HG02884 (cell line): ENCODE results near the gene RASGRF1.
"Not testable (repeated sequence)": the region's sequence is repeated elsewhere in the genome, so short reads cannot be mapped to it uniquely, and the experiment has no call there.

ENCODE experiments used
- ATAC-seq: cut with Tn5 transposase; IDR thresholded peaks from one replicate; pipeline ENCODE4 v1.9.1; 2021; ENCODE audit warnings: mild to moderate bottlenecking, moderate library complexity; ENCODE audit not compliant: unreplicated experiment

The RASGRF1 gene

DNA sequence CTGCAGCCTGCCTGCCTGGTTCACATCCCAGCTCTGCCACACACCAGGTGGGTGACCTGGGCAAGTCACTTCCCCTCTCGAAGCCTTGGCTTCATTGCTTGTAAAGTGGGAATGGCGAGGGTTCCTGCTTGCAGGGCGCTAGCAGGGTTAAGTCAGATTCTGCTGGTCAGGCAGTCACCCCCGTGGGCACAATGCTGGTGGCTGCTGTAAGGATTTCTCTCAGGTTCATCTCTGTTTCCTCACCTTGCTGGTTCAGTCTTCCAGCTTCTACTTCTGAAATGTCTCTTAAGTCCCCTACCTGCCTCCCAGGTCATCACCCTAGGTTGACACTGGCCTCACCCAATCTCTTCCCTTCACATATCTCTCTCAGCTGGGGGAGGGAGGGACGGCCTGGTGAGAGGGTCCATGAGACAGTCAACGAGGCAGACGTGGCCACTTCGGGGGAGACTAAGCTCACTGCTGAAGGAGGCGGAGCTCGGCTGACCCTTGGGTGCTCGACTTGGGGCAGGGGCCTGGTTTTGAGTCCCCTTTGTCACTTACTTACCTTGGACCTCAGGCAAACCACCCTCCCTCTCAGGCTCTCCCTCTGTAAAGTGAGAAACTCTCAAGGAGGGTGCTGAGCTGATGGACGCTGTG lies 157.3 kb downstream of the RASGRF1 start:
- ATAC-seq = no peak

DNA sequence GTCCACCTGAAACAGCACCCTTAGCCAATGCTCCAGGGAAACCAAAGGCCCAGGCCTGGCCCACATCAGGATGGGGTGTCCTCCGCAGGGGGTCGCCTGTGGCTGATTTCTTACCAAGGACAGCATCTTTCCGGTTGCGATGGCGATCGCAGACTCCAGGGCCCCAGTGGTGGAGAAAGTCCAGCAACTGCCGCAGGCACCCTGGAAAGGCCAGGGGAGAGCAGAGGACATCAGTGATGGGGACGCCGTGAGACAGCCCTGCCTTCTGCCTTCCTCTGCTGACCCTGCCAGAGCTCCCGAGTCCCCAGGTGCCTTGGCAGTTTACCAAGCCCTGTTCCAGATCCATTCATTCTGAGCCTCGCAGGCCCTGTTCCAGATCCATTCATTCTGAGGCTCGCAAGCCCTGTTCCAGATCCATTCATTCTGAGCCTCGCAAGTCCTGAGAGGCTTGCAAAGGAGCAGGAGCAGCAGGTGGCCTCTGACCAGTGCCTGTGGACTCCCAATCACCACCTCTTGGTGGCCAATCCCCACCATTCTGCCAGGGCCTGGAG lies 158.2 kb downstream of the RASGRF1 start:
- no peak for ATAC-seq

DNA sequence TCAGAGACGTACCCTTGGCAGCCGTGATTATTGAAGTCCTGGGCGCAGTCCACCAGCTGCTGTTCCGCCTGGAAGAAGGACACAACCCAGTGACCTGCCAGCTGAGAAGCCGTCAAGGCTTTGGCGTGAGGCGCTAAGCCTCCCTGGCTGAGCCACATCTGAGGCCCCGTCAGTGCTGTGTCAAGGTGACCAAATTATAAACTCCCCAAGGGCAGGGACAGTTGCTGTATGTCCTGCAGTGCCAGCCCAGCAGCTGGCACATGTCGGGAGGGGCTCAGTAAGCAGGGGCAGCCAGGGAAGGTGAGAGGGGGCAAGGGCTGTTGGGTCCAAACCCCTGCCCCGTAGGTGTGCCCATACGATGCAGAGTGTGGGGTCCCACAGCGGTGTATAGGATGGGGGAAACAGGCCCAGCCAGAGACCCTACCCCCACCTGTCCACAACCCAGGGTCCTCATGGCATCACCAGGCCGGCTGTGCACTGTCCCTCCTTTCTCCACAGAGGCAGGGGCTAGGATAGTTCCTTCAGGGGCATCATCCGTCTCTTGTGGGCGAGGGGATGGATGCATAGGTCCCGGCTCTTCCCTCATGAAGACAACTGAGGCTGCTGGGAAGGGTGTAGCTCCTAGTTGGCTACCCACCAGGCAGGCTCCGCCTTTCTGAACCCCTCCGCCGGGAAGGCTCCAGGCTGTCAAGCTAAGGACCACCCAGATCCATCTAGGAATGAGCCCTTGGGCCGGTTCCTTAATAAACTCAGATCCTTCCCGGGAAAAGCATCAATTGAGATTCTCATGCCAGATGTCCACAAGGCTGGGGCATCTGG lies 158.9 kb downstream of the RASGRF1 start:
- no peak for ATAC-seq

DNA sequence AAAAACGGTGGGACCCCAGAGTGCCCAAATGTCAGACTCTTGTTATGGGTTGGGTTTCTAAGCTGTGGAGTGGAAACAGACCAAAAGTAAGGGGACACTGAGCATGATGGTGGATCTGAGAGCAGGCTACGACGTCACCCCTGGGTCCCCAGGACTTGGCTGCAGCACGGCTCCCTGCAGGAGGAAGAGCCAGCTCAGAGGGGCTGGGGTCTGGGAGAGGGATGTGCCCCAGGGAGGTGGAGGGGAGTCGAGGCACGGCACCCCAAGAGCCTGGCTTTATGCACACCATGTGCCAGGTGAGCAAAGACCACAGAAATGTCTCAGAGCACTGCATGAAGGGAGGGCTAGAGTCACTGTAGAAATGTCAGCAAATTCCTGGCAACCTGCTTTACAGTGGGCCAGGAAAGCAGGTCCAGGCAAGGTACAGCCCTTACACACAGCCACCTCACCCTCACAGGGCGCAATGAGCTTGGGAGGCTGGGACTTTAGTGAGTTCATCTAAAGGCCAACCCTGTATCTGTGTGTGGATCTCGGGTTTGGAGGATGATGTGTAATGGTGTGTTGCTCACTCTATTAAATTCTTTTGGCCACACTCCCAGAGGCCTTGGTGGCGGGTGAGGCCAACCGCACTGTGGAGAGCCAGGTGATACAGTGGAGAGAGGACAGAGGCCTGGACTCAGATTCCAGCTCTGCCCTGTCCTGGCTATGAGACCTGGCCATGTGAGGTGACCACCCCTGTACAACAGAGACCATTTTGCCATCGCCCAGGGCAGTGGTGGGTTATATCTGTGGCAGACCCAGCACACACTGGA lies 159.8 kb downstream of the RASGRF1 start:
- no peak for ATAC-seq

DNA sequence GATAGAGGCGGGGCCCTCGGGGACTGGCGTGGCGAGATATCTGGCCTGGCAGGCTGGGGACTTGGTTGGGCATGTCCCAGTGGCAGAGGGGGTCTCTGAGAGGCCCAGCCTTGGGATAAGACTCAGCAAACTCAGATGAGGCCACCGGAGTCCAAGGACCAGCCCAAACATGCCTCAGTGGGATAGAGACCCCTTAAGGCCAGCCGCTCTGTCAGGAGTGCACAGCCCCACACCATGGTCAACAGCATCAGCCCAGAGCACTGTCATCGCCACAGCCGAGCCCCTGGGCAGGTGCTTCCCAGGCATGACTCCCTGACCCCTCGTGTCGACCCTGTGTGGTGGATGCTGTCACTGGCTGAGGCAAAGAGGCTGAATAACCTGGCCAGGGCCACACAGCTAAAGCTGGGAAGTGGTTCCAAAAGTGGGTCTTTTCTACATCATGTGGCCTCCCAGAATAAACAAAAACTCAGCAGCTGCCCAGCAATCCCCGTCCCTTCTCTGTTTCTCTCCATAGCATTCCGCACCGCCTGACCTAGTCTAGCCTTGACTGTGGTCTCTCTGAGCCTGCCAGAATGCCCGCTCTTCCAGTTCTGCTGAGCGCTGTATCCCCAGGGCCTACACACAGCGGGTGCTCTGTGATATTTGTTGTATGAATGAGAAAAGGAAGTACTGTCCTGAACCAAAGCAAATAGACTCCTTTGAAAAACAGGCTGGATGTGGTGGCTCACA lies 160.9 kb downstream of the RASGRF1 start:
- no peak for ATAC-seq

DNA sequence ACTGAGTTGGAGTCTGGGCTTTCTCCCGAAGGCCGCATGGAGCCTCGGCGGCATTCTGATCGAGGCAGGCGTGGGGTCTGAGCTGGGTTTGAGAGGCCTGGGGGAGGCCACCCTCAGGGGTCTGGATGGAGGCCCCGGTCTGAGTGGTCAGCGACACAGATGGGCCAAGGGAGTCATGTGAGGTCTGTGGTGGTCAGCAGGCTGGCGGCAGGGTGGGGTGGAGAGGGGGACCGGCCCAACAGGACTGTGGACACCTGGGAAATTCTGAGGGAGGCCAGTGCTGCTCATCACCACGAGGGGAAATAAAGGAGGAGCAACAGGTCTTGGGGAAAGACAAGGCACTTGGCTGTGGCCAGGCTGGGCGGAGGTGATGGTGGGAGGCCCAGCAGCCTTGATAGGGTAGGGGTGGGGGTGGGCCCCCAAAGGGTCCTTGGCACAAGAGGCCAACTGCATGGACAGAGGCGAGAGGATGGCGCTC lies 161.9 kb downstream of the RASGRF1 start:
- no peak for ATAC-seq

DNA sequence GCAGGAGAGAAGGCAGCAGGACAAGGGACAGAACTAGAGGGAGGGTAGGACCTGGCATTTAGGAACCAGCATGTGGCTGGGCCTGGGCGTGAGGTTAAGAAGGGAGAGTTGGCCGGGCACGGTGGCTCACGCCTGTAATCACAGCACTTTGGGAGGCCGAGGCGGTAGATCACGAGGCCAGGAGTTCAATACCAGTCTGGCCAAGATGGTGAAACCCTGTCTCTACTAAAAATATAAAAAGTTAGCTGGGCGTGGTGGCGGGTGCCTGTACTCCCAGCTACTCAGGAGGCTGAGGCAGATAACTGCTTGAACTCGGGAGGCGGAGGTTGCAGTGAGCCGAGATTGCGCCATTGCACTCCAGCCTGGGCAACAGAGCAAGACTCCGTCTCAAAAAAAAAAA lies 162.4 kb downstream of the RASGRF1 start:
- not testable (repeated sequence) for ATAC-seq

DNA sequence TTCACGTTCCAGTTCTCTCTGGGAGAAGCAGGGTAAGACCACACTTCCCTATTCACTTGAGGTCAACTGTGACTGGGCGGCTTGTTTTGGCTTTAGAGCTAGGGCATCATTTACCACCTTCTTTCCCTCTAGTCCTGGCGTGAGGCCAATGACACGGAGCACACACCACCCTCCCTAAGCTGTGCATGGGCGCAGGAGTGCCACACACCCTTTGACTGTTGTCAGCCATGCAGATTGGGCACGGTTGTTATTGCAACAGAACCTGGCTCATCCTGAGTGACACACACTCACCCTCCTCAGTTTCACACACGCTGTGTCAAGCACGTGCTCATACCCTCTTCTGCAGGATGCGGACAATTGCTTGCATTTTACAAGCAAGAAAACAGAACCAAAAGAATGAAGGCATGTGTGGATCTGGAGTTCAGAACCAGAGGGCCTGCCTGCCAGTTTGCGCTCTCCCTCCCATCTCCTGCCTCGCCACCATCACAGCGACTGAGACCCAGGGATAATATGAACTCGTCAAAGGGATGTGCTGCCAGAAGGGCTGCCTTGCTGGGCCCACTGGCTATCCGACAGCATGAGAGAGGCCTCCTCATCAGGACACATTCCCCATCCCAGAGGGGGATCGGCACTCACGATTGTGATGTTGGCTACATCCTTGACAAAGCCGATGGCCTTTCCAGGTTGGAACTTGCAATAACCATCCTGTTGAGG lies 163.3 kb downstream of the RASGRF1 start:
- no peak for ATAC-seq

DNA sequence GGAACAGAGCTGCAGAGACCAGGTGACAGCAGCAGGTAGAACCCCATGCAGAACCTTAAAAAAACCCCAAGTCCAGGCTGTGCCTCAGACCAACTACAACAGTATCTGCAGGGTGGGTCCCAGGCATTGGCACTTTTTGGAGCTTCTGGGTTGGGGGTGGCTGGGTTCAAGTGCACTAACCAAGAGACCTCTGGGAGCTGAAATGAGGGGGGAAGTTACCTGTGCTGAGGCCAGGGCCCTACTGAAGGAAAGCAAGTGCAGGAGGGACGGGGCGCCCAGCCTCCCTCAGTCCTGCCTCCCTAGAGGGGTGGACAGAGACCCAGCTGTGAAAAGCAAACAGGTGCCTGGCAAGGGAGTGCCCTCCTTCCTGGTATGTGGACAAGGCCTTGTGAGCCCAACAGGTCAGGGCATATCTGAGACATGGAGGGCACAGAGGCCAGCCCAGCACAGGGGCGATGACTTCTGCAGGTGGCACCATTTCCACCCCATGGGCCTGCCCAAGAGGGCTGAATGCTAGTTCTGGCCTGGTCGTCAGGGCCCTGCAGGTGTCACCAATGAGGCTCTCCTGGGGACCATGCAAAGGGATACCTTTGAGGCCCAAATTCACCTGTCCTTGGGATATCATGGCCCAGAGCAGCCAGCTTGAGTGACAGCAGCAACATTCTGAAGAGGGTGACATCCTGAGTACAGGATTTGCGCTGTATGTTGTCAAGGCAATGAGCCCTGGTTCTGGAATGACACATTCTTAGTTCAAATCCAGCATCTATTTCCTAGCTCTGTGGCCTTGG lies 164.4 kb downstream of the RASGRF1 start:
- no peak for ATAC-seq

DNA sequence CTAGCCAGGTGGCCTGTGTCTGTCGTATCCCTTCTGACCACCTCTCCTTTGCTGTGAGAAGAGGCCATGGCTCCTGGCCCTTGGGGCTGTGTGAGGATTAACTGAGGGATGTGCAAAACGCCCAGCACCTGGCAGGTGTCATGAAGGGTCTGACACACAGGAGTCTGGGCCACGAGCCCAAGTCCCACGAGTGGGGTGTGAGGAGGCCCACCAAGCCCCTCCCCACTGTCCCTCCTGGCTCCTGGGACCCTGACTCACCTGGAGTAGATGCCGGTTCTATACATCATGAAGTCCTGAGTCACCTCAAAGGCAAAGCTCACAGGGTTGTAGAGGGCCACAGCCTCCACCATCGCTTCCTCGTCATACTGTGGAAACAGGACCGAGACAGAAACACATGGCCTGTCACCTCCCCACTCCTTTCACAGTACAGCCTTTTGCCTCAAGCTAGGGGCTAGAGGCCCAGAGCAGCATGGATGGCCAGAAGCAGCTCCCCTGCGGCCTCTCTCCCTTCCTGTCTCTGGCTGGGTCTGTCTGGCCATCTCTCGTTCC lies 165.4 kb downstream of the RASGRF1 start:
- no peak for ATAC-seq

DNA sequence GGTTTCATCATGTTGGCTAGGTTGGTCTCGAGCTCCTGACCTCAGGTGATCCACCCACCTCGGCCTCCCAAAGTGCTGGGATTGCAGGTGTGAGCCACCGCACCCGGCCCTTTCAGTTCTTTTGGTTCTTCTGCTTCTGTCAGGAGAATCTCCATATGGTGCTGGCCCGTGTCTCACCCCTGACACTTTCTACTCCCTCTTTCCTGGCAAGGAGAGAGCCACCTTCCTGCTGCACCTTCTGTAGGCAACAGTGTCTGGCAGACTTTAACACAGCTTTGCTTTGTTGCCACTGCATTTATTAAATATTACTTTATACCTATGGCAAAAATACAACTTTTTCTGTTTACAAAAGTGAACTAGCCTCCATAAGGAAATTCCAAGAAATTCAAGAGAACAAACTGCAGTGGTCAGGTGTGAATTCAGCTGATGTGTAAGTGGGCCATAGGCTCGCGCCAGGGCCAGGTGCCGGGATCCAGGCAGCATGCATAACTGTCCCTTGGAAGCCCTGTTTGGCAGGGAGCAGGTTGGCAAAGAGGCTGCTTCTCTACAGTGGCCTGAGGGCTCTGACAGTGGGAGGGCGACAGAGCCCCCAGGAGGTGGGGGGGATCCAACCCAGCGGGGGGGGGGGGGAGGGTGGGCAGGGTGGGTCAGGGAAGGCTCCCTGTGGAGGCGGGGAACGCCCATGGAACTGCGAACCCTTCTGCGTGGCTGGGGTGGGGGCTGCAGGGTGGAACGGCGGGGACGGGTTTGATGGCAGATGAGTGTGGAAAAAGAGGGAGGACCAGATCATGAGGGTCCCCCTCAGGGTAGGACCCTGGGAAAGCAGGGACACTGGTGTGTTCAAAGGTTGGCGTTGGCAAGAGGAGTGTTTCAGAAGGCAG lies 166.9 kb downstream of the RASGRF1 start:
- no peak for ATAC-seq

DNA sequence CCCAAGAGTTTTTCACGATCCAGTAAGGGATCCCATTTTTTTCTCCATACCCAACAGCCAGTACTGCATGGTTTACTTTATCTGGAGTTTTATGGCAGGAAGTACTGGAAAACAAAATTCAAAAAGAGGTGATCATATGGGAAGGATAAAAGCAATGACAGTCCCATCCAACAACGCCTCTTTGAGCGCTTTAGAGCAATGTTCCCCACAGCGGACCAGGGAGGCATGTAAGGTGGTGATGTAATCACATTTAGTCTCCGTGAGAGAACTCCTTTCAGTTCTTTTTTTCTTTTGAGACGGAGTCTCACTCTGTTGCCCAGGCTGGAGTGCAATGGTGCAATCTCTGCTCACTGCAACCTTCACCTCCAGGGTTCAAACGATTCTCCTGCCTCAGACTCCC lies 167.6 kb downstream of the RASGRF1 start:
- no peak for ATAC-seq

DNA sequence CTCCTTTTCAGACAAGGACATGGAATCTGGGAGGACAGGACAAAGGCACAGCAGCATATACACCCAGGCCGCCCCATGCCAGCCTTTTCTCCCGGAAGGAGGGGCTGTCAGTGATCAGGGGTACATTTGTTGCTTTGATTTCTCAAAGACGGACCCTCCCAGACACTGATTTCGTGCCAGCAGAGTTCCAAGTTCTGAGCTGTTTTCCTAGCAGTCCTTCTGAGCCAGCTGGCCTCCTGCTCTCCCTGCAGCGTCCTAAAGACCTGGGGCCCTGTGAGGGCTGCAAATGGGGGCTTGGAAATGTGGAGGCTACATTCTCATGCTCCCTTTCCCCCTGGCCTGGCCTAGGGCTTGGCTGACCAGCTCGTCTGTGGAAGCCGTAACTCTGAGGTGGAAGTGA lies 168.1 kb downstream of the RASGRF1 start:
- no peak for ATAC-seq

DNA sequence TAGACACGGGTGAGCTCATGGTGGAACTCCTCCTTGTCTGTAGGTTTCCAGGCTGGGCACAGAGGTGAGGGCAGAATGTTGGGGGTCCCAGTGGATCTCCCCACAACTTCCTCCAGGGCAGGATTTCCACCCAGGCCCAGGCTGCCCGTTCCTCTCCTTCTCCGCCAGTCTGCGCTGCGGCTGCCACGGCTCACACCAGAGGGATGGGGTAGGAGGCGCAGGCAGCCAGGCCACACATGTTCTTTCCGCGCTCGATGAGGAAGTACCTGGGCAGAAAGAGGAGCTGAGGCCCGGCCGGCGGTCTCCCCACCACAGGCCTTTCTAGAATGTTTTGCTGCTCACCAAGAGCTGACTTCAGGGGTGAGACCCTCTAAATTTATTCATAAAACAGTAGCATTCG lies 168.6 kb downstream of the RASGRF1 start:
- no peak for ATAC-seq

DNA sequence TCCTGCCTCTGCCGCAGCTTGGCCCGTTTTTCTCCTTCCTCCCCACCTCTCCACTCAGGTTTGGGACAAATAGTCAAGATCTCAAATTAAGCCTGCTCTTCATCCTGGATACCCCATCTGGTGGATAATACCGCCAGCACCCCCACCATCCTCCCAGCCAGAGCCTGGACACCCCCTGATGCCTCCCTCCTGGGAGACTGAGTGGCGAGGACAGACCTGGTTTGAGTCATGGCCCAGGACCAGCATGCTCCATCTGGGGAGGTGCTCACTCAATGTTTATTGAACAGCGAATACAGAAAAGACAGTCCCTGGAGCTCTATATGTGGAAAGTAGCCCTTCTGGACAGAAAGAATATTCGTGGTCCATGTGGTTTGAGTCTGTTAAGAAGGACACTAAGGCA lies 169.1 kb downstream of the RASGRF1 start:
- ATAC-seq = no peak

DNA sequence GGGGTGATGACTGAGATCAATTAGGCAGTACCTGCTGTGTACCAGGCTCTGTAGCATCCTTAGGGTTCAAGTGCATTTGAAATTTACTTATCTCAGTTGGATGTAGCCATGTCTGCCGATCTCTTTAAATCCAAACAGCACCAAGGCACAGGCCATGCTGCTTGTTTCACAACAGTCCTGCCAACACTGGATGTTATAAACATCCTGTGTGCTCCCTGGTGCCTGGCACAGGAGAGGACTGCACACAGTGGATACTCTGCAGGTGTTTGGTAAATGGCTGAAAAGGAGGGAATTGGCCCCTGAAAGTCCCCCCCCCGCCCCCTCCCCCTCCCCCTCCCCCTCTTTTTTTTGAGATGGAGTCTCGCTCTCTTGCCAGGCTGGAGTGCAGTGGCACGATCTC lies 172.7 kb downstream of the RASGRF1 start:
- no peak for ATAC-seq

DNA sequence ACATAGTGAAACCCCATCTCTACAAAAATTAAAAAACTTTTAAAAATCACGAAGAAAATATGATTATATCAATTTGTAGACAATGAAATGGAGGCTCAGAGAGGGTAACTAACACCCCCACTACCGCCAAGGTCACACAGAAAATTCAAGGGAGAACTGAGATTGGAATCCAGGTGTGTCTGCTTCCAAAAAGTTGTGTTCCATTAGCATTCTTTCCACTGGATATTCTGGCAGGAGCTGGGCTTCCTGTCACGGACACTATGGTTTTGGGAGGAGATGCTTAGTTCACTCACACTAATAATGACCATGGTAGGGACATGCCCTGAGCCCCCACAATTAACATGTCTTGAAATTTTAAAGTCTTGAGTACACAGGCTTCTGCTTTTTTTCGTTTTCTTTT lies 174.5 kb downstream of the RASGRF1 start:
- ATAC-seq = no peak
